Measurements from ENCODE around the gene ACAT1. TPM values are rescaled to one million over a fixed set of nuclear protein-coding genes. Genes with fewer than 3 reads are reported as not detected.
A peak's percentile ranks its signal among the peaks of the same experiment; 100 is the strongest.
"Not testable (repeated sequence)": the region's sequence is repeated elsewhere in the genome, so short reads cannot be mapped to it uniquely, and the experiment has no call there.

ACAT1 gene
- total RNA-seq, 1 experiment from 2014 or later: 134 TPM

DNA sequence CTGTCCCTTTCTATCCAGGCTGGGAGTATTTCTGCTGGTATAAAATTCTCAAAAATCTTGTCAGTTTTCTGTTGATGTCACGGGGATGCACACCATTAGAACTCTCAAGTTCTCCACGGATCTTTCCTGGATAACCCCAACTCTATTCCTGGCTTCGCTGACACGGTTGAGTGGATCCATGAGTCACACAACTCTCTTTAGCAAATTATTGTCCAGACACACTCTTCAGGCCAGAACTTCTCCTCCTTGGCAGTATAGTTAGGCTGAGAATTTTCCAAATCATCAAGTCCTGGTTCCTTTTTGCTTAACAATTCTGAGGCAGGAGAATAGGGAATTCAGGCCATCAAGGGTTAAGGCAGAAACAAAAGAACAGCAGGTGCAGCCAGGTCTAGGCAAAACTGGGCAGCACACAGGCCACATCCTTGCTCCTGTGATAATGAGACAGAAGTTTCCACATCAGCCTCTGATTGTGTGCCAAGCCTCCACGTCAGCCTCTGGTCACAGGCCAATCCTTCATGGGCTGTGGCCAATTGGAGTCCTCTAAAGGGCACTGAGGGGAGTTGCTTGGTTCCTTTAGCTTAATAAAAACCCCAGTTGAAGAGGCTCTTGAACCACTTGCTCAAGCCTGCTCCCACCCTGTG lies 5.7 kb upstream of the ACAT1 start:
- ChIA-PET CTCF (no interaction called here), POLR2A (no interaction called here)
- intact Hi-C loops (cut with micrococcal nuclease; ENCODE audit: unreplicated experiment): loop anchor here (5.0 kb wide), 2 partner anchors 302 to 387 kb away; no protein-coding TSS in a partner anchor

DNA sequence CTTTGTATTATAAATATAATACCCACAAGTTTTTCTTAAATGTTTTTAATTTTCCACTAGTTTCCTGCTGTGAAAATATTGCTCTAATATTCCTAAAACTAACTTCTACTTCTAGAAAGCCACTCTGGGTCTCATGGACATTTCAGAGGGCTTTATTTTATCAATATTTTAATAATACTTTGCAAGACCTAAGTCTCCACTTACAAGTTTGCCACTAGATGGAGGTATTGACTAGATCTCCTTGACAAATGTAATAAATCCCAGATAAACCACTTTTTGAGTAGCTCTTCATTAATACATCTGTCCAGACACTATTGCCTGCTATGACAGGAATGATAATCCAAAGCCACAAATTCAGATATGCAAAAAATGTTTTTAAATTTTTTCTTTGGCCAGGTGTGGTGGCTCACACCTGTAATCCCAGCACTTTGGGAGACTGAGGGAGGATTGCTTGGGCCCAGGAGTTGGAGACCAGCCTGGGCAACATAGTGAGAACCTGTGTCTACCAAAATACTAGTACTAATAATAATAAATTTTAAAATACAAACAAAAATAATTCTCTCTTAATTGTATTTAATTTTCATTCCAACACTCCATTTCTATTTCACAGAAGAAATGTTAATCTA lies 3.5 kb upstream of the ACAT1 start:
- Mint-ChIP-seq H3K4me1 (ENCODE audit: low read depth, unreplicated experiment) (peaks cover 14% of the 10 kb centered on the region), H3K4me3 (ENCODE audit: unreplicated experiment) (no peak overlapping the region), H3K27me3 (ENCODE audit: insufficient read depth, unreplicated experiment) (no peaks in the 10 kb centered on the region), H3K36me3 (ENCODE audit: insufficient read depth, unreplicated experiment) (peaks cover 5% of the 10 kb centered on the region), H3K9me3 (ENCODE audit: unreplicated experiment) (no peaks in the 10 kb centered on the region), H3K27ac (ENCODE audit: unreplicated experiment) (no peak overlapping the region)
- H3K4me3 ChIP-seq (ENCODE audit: low read depth, low read length): no peak overlapping the region
- no peaks in the 10 kb centered on the region for H3K27me3 ChIP-seq (replicated peaks; ENCODE audit: control insufficient read depth, insufficient read depth, low read length)
- CTCF ChIA-PET: interaction anchor here (0.7 to 2.2 kb wide), 8 partner anchors 105 to 554 kb away, joined by 3 to 11 read pairs (median 4); partner anchors contain the start of genes ATM, CUL5 and NPAT
- BruUV-seq (replicated peaks): no TSS peak
- TF ChIP-seq, protein P1, sequence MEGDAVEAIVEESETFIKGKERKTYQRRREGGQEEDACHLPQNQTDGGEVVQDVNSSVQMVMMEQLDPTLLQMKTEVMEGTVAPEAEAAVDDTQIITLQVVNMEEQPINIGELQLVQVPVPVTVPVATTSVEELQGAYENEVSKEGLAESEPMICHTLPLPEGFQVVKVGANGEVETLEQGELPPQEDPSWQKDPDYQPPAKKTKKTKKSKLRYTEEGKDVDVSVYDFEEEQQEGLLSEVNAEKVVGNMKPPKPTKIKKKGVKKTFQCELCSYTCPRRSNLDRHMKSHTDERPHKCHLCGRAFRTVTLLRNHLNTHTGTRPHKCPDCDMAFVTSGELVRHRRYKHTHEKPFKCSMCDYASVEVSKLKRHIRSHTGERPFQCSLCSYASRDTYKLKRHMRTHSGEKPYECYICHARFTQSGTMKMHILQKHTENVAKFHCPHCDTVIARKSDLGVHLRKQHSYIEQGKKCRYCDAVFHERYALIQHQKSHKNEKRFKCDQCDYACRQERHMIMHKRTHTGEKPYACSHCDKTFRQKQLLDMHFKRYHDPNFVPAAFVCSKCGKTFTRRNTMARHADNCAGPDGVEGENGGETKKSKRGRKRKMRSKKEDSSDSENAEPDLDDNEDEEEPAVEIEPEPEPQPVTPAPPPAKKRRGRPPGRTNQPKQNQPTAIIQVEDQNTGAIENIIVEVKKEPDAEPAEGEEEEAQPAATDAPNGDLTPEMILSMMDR (IDR thresholded peaks at IDR 0.05; ENCODE audit: insufficient read depth in 1 of 2, low read depth in 1 of 2, low read length in 1 of 2, severe bottlenecking in 1 of 2, unreplicated experiment in 1 of 2): peak; percentile 52 to 64
- no peaks in the 10 kb centered on the region for H3K36me3 ChIP-seq (ENCODE audit: control insufficient read depth, insufficient read depth, low read length)
- H3K9me3 ChIP-seq: no peaks in the 10 kb centered on the region
- peak in 1 of 2 experiments; percentile 32 for DNase-seq
- H3K4me1 ChIP-seq: peaks cover 7% of the 10 kb centered on the region; the same call in 1 of the 2 replicates
- intact Hi-C loops (cut with micrococcal nuclease; ENCODE audit: unreplicated experiment): loop anchor here (1.0 to 5.0 kb wide), 3 partner anchors 299 to 537 kb away; no protein-coding TSS in a partner anchor
- POLR2A ChIA-PET: interaction anchor here (0.5 kb wide), 1 partner anchor 105 kb away, joined by 4 read pairs; the partner anchor contains the start of gene NPAT

More for the DNA sequence above, 5.7 kb upstream of the ACAT1 start:
- peaks cover 7% of the 10 kb centered on the region for H3K4me1 Mint-ChIP-seq (ENCODE audit: low read depth, unreplicated experiment)
- H3K36me3 ChIP-seq (ENCODE audit: control insufficient read depth, insufficient read depth, low read length): no peaks in the 10 kb centered on the region
- BruUV-seq (replicated peaks): no TSS peak
- H3K27me3 ChIP-seq (replicated peaks; ENCODE audit: control insufficient read depth, insufficient read depth, low read length): no peaks in the 10 kb centered on the region
- H3K27me3 Mint-ChIP-seq (ENCODE audit: insufficient read depth, unreplicated experiment): no peaks in the 10 kb centered on the region
- no peak overlapping the region for H3K4me3 Mint-ChIP-seq (ENCODE audit: unreplicated experiment)
- H3K27ac Mint-ChIP-seq (ENCODE audit: unreplicated experiment): no peak overlapping the region
- H3K36me3 Mint-ChIP-seq (ENCODE audit: insufficient read depth, unreplicated experiment): peaks cover 19% of the 10 kb centered on the region
- H3K9me3 ChIP-seq: no peaks in the 10 kb centered on the region
- no peak overlapping the region for H3K4me3 ChIP-seq (ENCODE audit: low read depth, low read length)
- no peaks in the 10 kb centered on the region for H3K9me3 Mint-ChIP-seq (ENCODE audit: unreplicated experiment)
- TF ChIP-seq, protein P1 (IDR thresholded peaks at IDR 0.05; ENCODE audit: insufficient read depth in 1 of 2, low read depth in 1 of 2, low read length in 1 of 2, severe bottlenecking in 1 of 2, unreplicated experiment in 1 of 2): no peak
- no peak for DNase-seq
- H3K4me1 ChIP-seq: no peaks in the 10 kb centered on the region

DNA sequence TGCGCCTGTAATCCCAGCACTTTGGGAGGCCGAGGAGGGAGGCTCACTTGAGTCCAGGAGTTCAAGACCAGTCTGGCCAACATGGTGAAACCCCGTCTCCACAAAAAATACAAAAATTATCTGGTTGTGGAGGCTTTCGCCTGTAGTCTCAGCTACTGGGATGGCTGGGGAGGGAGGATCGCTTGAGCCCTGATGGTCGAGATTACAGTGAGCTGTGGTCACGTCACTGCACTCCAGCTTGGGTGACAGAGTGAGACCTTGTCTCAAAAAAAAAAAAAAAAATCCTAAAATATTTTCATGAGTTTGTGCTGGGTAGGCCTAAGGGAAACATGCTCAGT lies 462 bp upstream of the ACAT1 start:
- POLR2A ChIA-PET: interaction anchor here (0.6 kb wide), 3 partner anchors 176 to 501 kb away, joined by 3 to 5 read pairs (median 5); no protein-coding TSS in a partner anchor
- peaks cover 27% of the 10 kb centered on the region for H3K4me1 Mint-ChIP-seq (ENCODE audit: low read depth, unreplicated experiment)
- intact Hi-C loops (cut with micrococcal nuclease; ENCODE audit: unreplicated experiment): loop anchor here (1.0 to 10.0 kb wide), 4 partner anchors 101 to 527 kb away; partner anchors contain the start of genes C11orf65, CUL5 and NPAT
- not testable (repeated sequence) for H3K9me3 Mint-ChIP-seq (ENCODE audit: unreplicated experiment); H3K36me3 ChIP-seq (ENCODE audit: control insufficient read depth, insufficient read depth, low read length); H3K27me3 Mint-ChIP-seq (ENCODE audit: insufficient read depth, unreplicated experiment); H3K27me3 ChIP-seq (replicated peaks; ENCODE audit: control insufficient read depth, insufficient read depth, low read length); H3K9me3 ChIP-seq; H3K36me3 Mint-ChIP-seq (ENCODE audit: insufficient read depth, unreplicated experiment)
- TSS peak; percentile 92 for BruUV-seq (replicated peaks)
- H3K4me3 Mint-ChIP-seq (ENCODE audit: unreplicated experiment): peak overlapping the region; percentile 81
- H3K4me3 ChIP-seq (ENCODE audit: low read depth, low read length): peak overlapping the region; percentile 88
- CTCF ChIA-PET: interaction anchor here (0.7 kb wide), 1 partner anchor 105 kb away, joined by 3 read pairs; no protein-coding TSS in a partner anchor
- peak overlapping the region; percentile 66 for H3K27ac Mint-ChIP-seq (ENCODE audit: unreplicated experiment)
- peak in 1 of 2 experiments; percentile 21 for DNase-seq
- H3K4me1 ChIP-seq: peaks cover 13% of the 10 kb centered on the region

Data from Caco-2 (cell line).